Measurements from ENCODE around the gene NRCAM. TPM values are rescaled to one million over a fixed set of nuclear protein-coding genes. Genes with fewer than 3 reads are reported as not detected.

NRCAM gene
- total RNA-seq, 4 donors from 2014 or later: 10.1 to 19.5 (median 13.0) TPM

GRCh38 chr7:108335269-108335918 is 120.8 kb downstream of the NRCAM start:
- Histone ChIP-seq H3K27ac (peak overlapping the region; percentile 44 to 72 (median 61)), H3K4me3 (replicated peaks in 1 of 3) (no peak overlapping the region), H3K4me1 (peaks cover 6 to 8% of the 10 kb centered on the region in 2 donors), H3K9me3 (no peaks in the 10 kb centered on the region), H3K27me3 (no peaks in the 10 kb centered on the region), H3K36me3 (no peaks in the 10 kb centered on the region)
- intact Hi-C loops (cut with DNase I): no loop called here
- 14 to 16% methylated on average over 1 of the region's 1 CpG for WGBS, 2 donors
- peak; percentile 95 to 97 for DNase-seq
- TF ChIP-seq POLR2A (IDR thresholded peaks at IDR 0.05) (no peak), CTCF (IDR thresholded peaks at IDR 0.05) (no peak)

- Histone ChIP-seq H3K27me3 (no peaks in the 10 kb centered on the region), H3K4me1 (peaks cover 6 to 8% of the 10 kb centered on the region in 2 donors), H3K4me3 (replicated peaks in 1 of 3) (no peak overlapping the region), H3K27ac (no peak overlapping the region), H3K36me3 (no peaks in the 10 kb centered on the region), H3K9me3 (no peaks in the 10 kb centered on the region)
- intact Hi-C loops (cut with DNase I): no loop called here
- no peak for DNase-seq
- WGBS, 2 donors: 67 to 88% methylated on average over 3 of the region's 3 CpGs
- TF ChIP-seq CTCF (IDR thresholded peaks at IDR 0.05) (no peak), POLR2A (IDR thresholded peaks at IDR 0.05) (no peak)
Measured at GRCh38 chr7:108332937-108333336, 123.3 kb downstream of the NRCAM start.

GRCh38 chr7:108331971-108332370 is 124.3 kb downstream of the NRCAM start:
- no peak for DNase-seq
- Histone ChIP-seq H3K27ac (no peak overlapping the region), H3K36me3 (no peaks in the 10 kb centered on the region), H3K27me3 (no peaks in the 10 kb centered on the region), H3K4me3 (replicated peaks in 1 of 3) (no peak overlapping the region), H3K4me1 (peaks cover 6 to 8% of the 10 kb centered on the region in 2 donors), H3K9me3 (no peaks in the 10 kb centered on the region)
- TF ChIP-seq CTCF (IDR thresholded peaks at IDR 0.05): no peak
- WGBS, 2 donors: 33 to 52% methylated on average over 1 of the region's 1 CpG
- intact Hi-C loops (cut with DNase I): no loop called here

GRCh38 chr7:108330227-108330626 is 126.0 kb downstream of the NRCAM start:
- intact Hi-C loops (cut with DNase I): no loop called here
- no peak for TF ChIP-seq CTCF (IDR thresholded peaks at IDR 0.05)
- TF ChIP-seq POLR2A (IDR thresholded peaks at IDR 0.05): no peak
- Histone ChIP-seq H3K27ac (no peak overlapping the region), H3K9me3 (no peaks in the 10 kb centered on the region), H3K27me3 (no peaks in the 10 kb centered on the region), H3K4me1 (peaks cover 0 to 4% of the 10 kb centered on the region in 2 donors), H3K4me3 (replicated peaks in 1 of 3) (no peak overlapping the region), H3K36me3 (no peaks in the 10 kb centered on the region)
- 43 to 45% methylated on average over 6 of the region's 6 CpGs for WGBS, 2 donors
- DNase-seq: no peak

- TF ChIP-seq POLR2A (IDR thresholded peaks at IDR 0.05) (no peak), CTCF (IDR thresholded peaks at IDR 0.05) (no peak)
- WGBS, 2 donors: 86 to 89% methylated on average over 2 of the region's 2 CpGs
- H3K9me3 ChIP-seq: no peaks in the 10 kb centered on the region
- H3K36me3 ChIP-seq: no peaks in the 10 kb centered on the region
- no peaks in the 10 kb centered on the region for H3K27me3 ChIP-seq
- intact Hi-C loops (cut with DNase I): no loop called here
- H3K4me1 ChIP-seq: peaks cover 0 to under 1% of the 10 kb centered on the region in 2 donors
- H3K4me3 ChIP-seq (replicated peaks in 1 of 3): no peak overlapping the region
- no peak overlapping the region for H3K27ac ChIP-seq
- no peak for DNase-seq
Measured at GRCh38 chr7:108329514-108329913, 126.7 kb downstream of the NRCAM start.
